ENCODE measurements around the gene NFE2L3. TPM values are rescaled to one million over a fixed set of nuclear protein-coding genes. Genes with fewer than 3 reads are reported as not detected.

Gene NFE2L3
- total and polyA plus RNA-seq, 12 donors, result 0.16 to 4.9 (median 0.83) TPM

- H3K4me1 ChIP-seq (replicated peaks in 1 of 2), result peaks cover 0 to 6% of the 10 kb centered on the region in 2 donors
- H3K4me3 ChIP-seq, result peak overlapping the region in 1 of 4 donors; percentile 23
- no peaks in the 10 kb centered on the region for H3K9me3 ChIP-seq (replicated peaks in 1 of 3)
- no peak for DNase-seq
- TF ChIP-seq CTCF (IDR thresholded peaks at IDR 0.05), result no peak
- TF ChIP-seq POLR2A (IDR thresholded peaks at IDR 0.05), result no peak
- intact Hi-C loops (cut with DNase I), result no loop called here
- peak overlapping the region in 1 of 5 donors; percentile 12 for H3K27ac ChIP-seq
- H3K27me3 ChIP-seq, result peaks cover 17% of the 10 kb centered on the region
- H3K36me3 ChIP-seq (replicated peaks in 1 of 2), result no peaks in the 10 kb centered on the region
- WGBS, 4 donors, result 56 to 60% (median 58%) methylated on average over 7 to 8 of the region's 8 CpGs
These were observed 3.8 kb downstream of the NFE2L3 start for GRCh38 chr7:26155531-26156375.

- Histone ChIP-seq H3K27me3 (peaks cover 17% of the 10 kb centered on the region), H3K4me1 (replicated peaks in 1 of 2) (peaks cover 0 to 6% of the 10 kb centered on the region in 2 donors), H3K9me3 (replicated peaks in 1 of 3) (no peaks in the 10 kb centered on the region), H3K27ac (peak overlapping the region in 1 of 5 donors; percentile 14), H3K36me3 (replicated peaks in 1 of 2) (no peaks in the 10 kb centered on the region), H3K4me3 (peak overlapping the region in 1 of 4 donors; percentile 23)
- TF ChIP-seq CTCF (IDR thresholded peaks at IDR 0.05) (no peak), POLR2A (IDR thresholded peaks at IDR 0.05) (no peak)
- intact Hi-C loops (cut with DNase I), result no loop called here
- DNase-seq, result no peak
- WGBS, 4 donors, result 70 to 77% (median 75%) methylated on average over 20 of the region's 20 CpGs
These were observed 4.7 kb downstream of the NFE2L3 start for GRCh38 chr7:26156451-26157420.

GRCh38 chr7:26157520-26158105 is 5.6 kb downstream of the NFE2L3 start:
- H3K4me3 ChIP-seq, result no peak overlapping the region
- no peaks in the 10 kb centered on the region for H3K9me3 ChIP-seq (replicated peaks in 1 of 3)
- peaks cover 0 to 1% of the 10 kb centered on the region in 2 donors for H3K4me1 ChIP-seq (replicated peaks in 1 of 2)
- DNase-seq, result no peak
- intact Hi-C loops (cut with DNase I), result no loop called here
- 79 to 89% (median 85%) methylated on average over 4 of the region's 4 CpGs for WGBS, 4 donors
- H3K27me3 ChIP-seq, result peaks cover 12% of the 10 kb centered on the region
- TF ChIP-seq POLR2A (IDR thresholded peaks at IDR 0.05) (no peak), CTCF (IDR thresholded peaks at IDR 0.05) (no peak)
- H3K27ac ChIP-seq, result no peak overlapping the region
- H3K36me3 ChIP-seq (replicated peaks in 1 of 2), result no peaks in the 10 kb centered on the region

GRCh38 chr7:26159243-26159642 is 7.2 kb downstream of the NFE2L3 start:
- intact Hi-C loops (cut with DNase I), result no loop called here
- TF ChIP-seq POLR2A (IDR thresholded peaks at IDR 0.05) (no peak), CTCF (IDR thresholded peaks at IDR 0.05) (no peak)
- no peaks in the 10 kb centered on the region for H3K9me3 ChIP-seq (replicated peaks in 1 of 3)
- no peaks in the 10 kb centered on the region for H3K27me3 ChIP-seq
- no peaks in the 10 kb centered on the region for H3K36me3 ChIP-seq (replicated peaks in 1 of 2)
- 57 to 70% (median 62%) methylated on average over 2 of the region's 2 CpGs for WGBS, 4 donors
- H3K4me3 ChIP-seq, result no peak overlapping the region
- DNase-seq, result no peak
- H3K27ac ChIP-seq, result no peak overlapping the region
- H3K4me1 ChIP-seq (replicated peaks in 1 of 2), result no peaks in the 10 kb centered on the region
